Activated CD4-positive, alpha-beta T cell treated with anti-CD3 and anti-CD28 coated beads for 24 hours (primary cell): ENCODE measurements around the gene CYP26A1.

ENCODE experiments used
- DNase-seq, 2 donors: peaks; one replicate each; pipeline ENCODE4 v3.0.0-alpha.2; 2020; ENCODE audit warnings: low read depth in 2 of 2

Gene CYP26A1

DNA sequence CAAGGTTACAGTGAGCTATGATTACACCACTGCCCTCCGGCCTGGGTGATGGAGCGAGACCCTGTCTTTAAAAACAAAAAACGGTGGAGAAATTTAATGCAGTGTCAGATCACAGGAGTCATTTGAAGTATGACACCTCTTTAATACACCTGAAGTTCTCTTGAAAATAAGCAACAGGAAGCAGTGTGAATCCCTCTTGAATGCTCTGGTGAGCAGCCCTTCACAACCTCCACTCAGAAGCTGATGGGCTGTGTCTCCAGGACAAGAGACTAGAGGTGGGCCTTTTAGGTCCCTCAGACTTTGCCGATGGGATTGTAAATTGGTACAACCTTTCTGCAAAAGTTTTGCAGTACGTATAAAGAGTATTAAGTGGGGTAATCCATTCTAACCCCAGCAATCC, 50.1 kb downstream of the CYP26A1 start:
- no peak for DNase-seq

DNA sequence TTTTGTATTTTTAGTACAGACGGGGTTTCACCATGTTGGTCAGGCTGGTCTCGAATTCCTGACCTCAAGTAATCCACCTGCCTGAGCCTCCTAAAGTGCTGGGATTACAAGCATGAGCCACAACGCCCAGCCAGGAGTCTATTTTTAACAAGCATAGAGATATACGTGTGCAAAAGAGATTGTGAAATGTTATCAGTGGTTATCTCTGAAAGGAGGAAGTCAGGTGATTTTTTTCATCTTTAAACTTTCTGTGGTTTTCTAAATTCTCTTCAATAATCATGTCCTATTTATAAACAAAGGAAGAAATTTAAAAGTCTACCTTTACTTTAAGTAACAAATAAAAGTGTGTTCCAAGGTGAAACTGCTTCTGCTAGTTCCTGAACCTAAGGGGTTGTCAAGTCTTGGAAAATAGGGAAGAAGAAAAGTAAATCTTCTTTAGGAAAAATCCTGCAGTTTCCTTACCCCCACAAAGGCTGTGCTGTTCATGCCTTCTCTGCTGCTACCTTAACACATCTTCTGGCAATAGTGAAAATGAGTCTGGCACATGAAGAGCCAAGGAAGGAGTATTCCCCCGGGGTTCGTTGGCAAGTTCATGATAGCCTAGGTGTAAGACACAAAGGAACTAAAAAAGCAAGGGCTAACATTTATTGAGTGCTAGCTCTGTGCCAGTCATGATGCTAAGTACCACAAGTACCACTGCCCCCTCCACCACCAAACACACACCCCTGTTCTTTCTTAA, 51.1 kb downstream of the CYP26A1 start:
- no peak for DNase-seq

DNA sequence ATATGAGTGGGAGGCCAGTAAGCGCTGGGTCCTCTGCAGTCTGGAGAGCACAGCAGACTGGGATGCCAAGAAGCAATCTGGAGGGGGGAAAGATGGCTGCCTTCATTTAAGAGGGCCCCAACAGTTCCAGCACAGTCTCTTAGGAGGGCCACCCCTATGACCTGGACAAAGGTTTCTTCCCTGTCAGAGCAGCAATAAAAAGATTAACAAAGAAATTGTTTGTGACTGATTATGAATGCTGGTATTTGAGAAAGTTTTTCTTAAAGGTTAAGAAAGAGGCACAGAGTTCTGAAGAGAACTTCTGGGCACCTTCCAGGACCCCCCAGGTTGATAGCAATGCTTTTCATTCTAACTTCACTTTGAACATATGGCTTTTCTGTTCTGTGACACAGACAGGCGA, 52.3 kb downstream of the CYP26A1 start:
- DNase-seq: no peak

DNA sequence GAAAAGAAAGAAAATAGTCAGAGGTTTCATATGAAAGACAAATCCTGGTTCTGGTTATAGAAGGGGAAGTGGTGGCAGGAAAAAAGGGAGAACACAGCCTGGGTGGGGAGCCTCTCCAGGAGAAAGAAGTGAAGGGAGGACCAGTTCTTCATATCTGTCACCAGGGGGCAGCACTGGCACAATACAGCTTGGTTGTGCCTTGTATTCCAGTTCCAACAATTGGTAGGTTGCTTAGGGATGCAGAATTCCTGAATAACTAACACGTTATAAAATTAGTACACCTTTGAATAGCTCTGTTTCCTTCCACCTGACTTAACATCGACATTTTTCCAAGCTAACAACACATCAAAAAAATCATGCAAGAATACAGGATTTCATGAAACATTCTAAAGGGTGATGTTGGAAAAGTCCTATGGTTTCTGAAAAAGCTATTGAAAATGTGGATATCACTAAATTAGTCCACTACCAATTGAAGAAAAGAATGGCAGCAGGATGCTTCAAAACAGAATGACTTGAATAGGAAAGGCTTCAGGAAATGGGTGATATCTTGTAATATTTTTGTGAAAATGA, 52.9 kb downstream of the CYP26A1 start:
- no peak for DNase-seq
